Measurements from ENCODE around the gene PLRG1. TPM values are rescaled to one million over a fixed set of nuclear protein-coding genes. Genes with fewer than 3 reads are reported as not detected.

The PLRG1 gene
- 65.9 and 66.5 TPM in 2 replicates for total RNA-seq

GRCh38 chr4:154549894-154550790, at the start of gene PLRG1:
Gene PLRG1 (minus strand): TSS chr4:154550400. CDS start chr4:154550308, 92 bp downstream.

GRCh38 chr4:154590329-154591006, 40.3 kb upstream of the PLRG1 start, which contains the start of gene FGA:
Gene FGA (minus strand): TSS chr4:154590742. CDS start chr4:154590687, 55 bp downstream.

GRCh38 chr4:154562697-154563254, 12.6 kb upstream of the PLRG1 start, which contains the start of gene FGB:
Gene FGB (plus strand): TSS chr4:154563011. CDS start chr4:154563019, 8 bp downstream.

GRCh38 chr4:154491341-154492271, 58.6 kb downstream of the PLRG1 start, which contains the start of gene DCHS2:
Gene DCHS2 (minus strand): TSS chr4:154491799. CDS start chr4:154491355, 444 bp downstream.

Other genes starting within 250 kb of the PLRG1 start
- gene DCHS2, start 58.6 kb downstream of the PLRG1 start, total RNA-seq: not detected in 2 replicates
- not detected in 2 replicates for gene FGB, start 12.6 kb upstream of the PLRG1 start, total RNA-seq
- not detected in 2 replicates for gene FGA, start 40.3 kb upstream of the PLRG1 start, total RNA-seq
- not detected in 2 replicates for gene FGG, start 62.3 kb upstream of the PLRG1 start, total RNA-seq
- under 0.01 TPM in 1 of 2 replicates, not detected in the other for gene LRAT, start 193.6 kb upstream of the PLRG1 start, total RNA-seq
- gene RBM46, start 230.9 kb upstream of the PLRG1 start, total RNA-seq: not detected in 2 replicates